ENCODE results near the gene STRIP1. TPM values are rescaled to one million over a fixed set of nuclear protein-coding genes. Genes with fewer than 3 reads are reported as not detected.
"Not testable (repeated sequence)": the region's sequence is repeated elsewhere in the genome, so short reads cannot be mapped to it uniquely, and the experiment has no call there.

Gene STRIP1
- polyA plus RNA-seq, 4 donors, result 44.1 to 50.3 (median 44.8) TPM

DNA sequence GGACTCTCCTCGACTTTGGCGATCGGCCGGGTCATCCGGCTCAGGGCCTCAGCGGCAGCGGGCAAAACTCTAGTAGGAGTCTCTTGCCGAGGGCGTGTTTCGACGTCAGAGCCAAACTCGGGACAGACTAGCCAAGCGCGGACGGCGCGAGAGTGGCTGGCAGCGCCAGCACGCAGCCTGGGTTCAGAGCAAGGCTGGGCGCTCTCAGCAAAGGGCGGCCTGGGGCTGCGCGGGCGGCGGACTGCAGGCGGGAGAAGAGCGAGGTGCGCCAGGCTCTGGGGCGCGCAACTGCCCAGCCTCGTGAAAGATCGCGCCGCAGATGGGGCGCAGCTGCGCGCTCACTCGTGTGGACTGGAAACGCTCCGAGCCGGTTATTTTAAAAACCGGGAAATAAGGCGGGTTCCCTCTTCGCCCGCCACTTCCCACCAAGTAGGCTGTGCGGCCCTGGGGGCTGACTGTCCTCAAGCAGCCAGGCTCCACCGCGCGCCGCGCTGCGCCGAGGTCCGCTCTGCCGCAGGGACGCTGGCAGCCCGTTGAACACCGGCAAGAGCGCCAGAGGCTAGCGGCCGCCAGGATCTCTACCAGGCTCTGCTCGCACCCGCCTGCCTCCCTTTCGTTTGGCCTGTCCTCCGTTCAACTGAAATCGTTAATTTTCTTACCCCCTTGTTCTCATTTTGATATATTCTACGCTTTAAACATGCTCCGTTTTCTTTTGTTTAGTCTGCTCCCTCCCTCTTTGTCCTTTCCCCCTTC, 33.6 kb downstream of the STRIP1 start:
- DNase-seq (ENCODE audit: low read depth in 4 of 4, low spot score in 3 of 4), result peak in 1 of 4 donors; percentile 38

DNA sequence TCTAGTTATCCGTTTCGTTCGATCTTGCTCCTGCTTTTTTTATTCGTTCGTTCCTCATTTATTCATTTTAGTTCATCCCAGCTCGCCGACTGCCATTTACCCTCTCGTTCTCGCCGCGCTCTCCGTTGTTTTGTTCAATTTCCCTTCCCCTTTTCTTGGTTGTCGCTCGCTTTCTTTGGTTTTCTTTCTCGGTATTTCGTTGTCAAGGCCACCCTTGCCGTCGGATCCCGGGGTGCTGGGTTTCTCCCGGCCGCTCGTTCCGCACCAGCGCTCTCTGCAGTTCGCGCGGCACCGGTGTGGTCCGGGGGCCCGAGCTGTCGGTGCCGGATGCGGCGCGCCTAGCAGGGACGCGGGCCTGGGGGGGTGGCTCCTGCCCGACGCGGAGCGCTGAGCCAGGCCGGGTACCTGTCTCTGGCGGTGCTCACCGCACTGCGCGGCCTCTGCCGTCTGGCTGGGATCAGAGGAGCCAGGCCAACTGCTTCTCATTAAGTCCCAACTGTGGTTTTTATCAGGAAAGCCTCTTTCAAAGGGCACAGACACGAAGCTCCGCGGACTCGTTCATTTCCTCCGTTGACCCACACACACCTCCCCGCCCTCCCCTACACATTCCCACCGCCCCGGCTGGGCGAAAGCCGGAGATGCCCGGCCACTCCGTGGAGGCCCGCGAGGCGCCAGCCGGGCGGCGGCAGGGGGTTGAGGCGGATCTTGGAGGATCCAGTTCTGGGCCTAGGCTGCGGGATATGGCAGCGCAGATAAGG, 34.4 kb downstream of the STRIP1 start:
- peak in 1 of 4 donors; percentile 41 for DNase-seq (ENCODE audit: low read depth in 4 of 4, low spot score in 3 of 4)

DNA sequence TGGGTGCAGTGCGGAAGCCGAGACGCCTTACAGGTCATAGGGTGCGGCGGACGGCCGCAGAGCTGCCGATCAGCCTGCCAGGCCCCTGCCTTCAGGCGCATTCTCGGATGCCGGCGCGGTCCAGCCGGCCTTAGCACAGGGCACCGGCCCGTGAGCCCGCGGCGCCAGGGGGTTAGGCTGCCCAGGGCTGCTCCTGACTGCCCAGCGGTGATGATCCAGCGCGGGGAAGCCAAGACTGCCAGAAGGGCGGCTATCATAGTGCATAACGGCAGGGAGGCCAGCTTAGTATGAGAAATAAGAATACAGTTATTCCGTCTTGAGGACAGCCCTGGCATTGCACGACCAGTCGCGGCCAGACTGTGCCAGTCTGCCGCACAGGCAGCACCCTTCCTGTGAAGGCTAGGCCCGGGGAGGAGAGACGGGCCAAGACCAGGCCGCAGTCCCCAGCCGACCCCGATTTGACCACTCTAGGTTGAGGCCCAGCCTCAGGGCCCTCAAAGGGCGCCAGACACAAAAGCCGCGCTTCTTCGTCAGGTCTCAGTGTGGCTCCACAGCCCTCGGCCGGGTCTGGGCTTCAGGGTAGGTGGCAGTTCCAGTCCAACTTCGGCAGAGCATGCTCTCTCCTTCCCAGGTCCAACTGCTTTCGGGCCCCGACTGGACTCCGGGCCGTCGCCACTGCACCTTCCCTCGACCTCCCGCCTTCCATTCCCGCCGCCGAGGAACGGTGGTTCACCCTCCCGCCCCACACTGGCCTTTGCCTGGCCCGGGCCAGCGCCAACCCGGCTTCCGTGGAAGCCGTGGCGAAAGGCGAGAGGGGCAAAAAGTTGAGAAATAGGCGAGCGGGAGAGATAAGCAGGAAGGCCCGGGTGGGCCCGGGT, 35.2 kb downstream of the STRIP1 start:
- DNase-seq (ENCODE audit: low read depth in 4 of 4, low spot score in 3 of 4), result no peak

DNA sequence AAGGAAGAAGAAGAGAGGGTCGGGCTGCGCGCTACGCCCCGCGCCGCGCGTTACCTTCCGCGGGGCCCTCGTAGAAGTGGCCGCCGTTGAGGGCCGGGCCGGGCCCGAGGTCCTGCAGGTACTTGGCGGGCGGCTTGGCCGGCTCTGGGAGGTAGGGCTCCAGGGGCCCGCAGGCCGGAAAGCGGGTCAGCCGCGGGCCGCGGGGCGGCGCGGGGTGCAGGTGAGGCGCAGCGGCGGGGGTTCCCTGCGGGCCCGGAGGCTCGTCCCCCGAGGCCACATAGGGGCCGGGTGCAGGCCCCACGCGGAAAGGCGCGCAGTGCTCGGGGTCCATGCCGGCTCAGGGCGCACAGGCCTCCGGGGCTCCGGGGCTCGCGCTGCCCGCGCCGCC, 35.9 kb downstream of the STRIP1 start:
- DNase-seq (ENCODE audit: low read depth in 4 of 4, low spot score in 3 of 4), result no peak

DNA sequence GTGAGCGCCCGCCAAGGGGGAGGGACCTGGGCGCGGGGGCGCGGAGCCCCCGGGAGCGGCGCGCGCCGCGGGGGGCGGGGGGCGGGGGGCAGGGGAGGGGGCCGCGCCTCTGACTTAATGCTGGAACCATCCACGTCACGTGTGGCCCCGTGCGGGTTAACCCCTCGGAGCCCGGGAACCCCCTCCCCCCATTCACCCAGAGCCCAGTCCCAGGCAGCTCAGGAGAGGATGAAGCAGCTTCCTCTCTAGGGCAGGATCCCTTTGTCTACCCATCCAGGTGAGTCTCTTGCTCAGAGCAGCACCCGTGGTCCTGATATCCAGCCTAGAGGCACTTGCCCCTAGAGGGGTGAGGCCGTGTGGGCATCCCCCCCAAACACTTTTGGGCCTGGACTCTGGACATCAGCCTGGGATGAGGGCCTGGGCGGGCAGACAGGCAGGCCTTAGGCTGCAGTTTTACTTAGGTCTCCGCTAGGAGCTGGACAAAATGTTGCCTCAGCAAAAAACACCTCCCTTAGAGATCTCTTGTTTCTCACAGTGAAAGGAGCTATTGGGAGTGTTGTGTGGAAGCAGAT, 36.3 kb downstream of the STRIP1 start, which contains the start of gene ALX3:
ALX3 (minus strand) TSS at position 2 of the 572 bp plus-strand sequence. CDS start 60 bp downstream, outside the sequence.
- DNase-seq (ENCODE audit: low read depth in 4 of 4, low spot score in 3 of 4), result no peak

DNA sequence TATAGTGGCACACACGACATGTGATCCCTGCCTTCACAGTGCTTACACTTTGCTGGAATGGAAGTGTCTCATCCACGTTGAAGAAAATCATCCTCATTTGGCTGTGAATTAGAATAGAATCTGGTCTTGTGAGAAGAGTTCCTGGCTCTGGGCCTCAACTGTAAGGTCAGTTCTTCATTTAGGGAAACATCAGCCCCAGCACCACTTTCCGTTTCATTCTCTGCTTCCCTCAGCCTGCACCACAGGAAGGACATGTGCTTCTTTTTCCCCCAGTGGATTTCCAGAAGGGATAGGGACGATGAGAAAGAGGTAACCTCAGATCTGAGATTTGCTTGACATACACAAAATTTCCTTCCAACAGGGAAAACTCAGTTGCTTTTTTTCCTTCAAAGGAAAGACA, 39.7 kb downstream of the STRIP1 start:
- DNase-seq (ENCODE audit: low read depth in 4 of 4, low spot score in 3 of 4), result no peak

DNA sequence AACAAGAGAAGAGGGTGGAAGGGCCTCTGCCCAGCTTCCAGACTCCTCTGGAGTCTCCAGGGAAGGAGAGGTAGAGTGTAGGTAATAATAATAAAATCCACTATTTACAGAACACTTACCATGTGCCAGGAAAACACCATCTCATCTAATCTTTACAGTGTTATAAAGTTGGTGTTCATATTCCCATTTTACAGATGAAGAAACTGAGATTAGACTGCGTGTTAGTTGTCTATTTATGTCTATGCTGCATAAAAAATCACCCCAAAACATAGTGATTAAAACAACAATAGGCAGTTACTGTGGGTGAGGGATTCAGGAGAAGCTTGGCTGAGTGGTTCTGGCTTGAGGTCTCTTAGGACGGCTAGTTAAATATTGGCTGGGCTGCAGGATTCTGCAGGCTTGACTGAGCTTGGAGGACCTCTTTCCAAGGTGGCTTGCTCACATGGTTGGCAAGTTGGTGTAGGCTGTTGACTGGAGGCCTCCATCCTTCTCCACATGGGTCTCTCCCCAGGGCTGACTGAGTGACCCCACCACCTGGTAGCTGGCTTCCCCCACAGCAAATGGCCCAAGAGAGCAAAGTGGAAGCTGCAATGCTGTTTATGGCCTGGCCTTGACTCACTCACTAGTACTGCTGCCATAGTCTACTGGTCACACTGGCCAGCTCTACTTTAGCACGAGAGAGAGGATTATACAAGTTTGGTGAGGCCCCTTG, 42.5 kb downstream of the STRIP1 start:
- DNase-seq (ENCODE audit: low read depth in 4 of 4, low spot score in 3 of 4), result no peak

DNA sequence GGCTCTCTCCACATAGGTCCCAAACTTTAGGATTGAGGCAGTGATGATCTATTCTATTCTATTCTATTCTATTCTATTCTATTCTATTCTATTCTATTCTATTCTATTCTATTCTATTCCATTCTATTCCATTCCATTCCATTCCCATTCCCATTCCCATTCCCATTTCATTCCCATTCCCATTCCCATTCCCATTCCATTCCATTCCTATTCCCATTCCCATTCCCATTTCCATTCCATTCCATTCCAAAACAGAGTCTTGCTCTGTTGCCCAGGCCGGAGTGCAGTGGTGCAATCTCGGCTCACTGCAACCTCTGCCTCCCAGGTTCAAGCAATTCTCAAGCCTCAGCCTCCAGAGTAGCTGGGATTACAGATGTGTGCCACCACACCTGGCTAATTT, 45.6 kb downstream of the STRIP1 start:
- not testable (repeated sequence) for DNase-seq (ENCODE audit: low read depth in 4 of 4, low spot score in 3 of 4)

DNA sequence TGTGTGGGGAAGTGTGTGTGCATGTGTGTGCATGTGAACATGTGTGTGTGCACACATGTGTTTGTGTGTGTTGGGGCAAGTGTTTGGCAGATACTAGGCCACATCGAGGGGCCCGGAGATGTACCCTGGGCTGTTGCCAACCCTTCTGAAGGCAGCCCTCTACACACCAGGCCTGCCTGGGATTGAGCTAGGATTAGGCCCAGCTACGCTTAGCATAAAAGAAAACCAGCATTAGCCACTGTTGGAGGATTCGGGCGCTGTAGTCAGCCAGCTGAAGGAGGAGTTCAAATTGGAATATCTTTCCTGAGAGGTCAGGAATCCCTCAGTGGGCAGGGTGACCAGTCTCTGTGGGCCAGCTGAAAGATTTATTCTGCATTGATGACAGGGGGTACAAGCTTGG, 46.6 kb downstream of the STRIP1 start:
- DNase-seq (ENCODE audit: low read depth in 4 of 4, low spot score in 3 of 4), result no peak

DNA sequence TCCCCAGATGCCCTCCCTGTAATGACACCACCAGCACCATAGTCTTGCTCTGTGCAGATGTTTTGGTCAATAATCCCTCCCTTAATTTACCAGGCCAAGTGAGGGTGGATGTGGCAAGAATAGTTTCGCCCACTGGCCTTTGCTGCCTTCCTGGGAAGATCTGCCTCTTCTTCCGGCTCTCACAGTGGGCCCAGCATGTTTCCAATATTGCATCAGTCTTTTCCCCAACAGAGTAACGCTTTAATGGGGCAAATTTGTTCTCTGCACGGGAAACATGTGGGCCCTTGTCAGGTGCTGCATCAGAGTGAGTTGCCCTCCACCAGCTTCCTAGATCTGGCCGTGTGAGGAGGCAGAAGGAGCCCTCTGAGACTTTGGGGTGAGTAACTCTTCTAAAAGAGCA, 48.1 kb downstream of the STRIP1 start:
- DNase-seq (ENCODE audit: low read depth in 4 of 4, low spot score in 3 of 4), result no peak

DNA sequence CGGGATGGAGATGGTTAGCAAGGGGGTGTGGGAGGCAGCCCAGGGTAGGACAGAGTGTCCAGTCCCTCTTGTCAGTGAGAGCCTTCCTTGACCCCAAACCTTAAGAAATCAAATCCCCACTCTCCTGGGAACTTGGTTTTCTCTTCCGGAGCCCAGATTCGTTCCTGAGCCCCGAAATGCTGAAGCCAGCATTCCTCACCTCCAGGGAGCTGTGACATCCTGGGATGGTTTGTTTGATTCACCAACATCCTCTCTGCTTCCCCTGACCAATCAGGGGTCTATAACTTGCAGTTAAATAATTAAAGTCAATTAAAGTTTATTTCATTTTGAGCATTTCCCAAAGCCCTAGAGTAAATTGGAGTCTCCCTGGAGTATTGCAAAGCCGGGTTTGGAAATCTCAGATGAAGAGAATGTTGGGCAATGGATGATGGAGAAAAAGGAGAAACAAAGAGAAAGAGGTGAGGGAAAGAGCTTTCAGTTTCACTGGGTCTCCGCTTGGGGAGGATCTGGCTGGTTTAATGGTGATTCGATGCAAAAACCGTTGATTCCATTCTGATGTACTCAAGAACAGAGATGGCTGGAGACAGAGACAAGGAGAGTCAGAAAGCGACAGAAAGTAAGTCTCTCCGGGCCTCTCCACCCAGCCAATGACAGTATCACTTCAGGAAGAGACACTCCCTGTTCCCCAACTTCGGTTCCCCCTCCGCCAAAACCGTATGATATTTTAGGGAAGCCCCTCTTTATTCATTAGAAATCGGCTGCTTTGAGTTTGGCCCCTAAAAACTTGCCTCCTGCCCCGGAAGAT, 48.8 kb downstream of the STRIP1 start:
- no peak for DNase-seq (ENCODE audit: low read depth in 4 of 4, low spot score in 3 of 4)

DNA sequence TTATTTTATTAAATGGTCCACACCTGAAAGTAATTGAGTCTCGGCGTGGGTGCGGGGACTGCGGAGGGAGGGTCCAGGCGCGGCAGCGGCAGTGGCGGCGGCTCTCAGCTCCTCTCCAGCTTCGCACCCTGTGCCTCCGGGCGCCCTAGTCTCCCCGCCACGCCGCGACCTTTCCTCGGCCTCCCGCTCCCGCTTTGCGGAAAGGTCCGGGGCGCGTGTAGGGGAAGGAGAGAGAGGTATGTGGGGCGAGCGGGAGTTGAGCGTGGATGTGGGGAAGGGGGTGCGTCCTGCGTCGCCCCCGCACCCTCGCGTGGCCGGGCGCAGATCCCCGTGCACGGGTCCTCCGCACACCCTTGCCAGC, 49.4 kb downstream of the STRIP1 start:
- no peak for DNase-seq (ENCODE audit: low read depth in 4 of 4, low spot score in 3 of 4)

DNA sequence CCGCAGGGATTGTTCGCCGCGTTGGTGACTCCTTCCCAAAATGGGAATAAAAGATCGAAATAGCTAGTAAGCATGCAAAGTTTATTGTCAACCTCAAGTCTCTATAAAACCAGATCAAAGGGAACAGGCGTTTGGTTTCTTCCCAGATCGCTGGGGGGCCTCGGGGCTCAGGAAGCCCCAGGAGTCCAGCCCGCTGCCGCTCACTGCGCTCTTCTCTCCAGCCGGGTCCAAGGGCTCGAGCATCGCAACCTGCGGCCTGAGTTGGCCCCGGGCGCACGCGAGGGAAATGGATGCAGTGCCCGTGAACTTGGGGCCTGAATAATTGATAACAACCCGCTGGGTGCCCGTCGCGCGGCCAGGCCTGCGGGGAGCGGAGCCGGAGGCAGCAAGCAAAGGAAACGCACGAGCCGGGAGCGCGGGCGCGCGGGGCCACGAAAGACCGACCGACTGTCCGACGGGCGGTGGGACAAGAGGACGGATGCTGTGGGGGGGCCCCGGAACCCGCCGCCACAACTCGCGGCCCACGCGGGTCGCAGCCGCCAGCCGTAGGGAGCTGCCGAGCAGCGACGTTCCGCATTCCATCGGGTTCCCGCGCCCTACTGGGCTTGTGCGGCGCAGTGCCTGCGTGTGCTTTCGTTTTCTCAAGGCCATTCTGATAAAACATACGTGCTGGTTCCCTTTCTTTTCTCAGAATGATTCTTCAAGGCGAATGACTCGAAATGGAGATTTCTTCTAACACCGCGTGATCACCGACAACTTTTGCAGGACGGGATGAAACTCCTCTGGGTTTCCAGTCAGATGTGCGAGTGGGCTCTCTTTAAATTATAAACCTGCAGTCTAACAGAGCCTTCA, 50.0 kb downstream of the STRIP1 start:
- no peak for DNase-seq (ENCODE audit: low read depth in 4 of 4, low spot score in 3 of 4)

DNA sequence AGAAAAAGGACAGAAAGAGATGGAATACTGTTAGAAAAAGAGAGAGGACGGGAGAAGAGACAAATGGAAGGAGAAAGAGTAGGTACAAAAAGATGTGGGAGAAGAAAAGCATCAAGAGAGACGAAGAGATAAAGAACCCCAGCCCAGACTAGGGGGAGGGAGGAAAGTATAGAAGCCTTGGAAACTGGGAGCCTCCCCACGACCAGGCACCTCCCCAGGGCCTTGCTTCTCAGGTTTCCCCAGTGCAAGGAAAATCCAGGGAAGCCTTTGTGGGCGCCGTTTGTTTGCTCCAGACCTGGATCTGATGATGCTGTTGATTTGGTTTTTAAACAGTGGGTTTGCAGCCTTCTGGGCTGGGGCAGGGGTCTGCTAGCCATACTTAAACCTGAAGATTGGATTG, 51.2 kb downstream of the STRIP1 start:
- no peak for DNase-seq (ENCODE audit: low read depth in 4 of 4, low spot score in 3 of 4)

DNA sequence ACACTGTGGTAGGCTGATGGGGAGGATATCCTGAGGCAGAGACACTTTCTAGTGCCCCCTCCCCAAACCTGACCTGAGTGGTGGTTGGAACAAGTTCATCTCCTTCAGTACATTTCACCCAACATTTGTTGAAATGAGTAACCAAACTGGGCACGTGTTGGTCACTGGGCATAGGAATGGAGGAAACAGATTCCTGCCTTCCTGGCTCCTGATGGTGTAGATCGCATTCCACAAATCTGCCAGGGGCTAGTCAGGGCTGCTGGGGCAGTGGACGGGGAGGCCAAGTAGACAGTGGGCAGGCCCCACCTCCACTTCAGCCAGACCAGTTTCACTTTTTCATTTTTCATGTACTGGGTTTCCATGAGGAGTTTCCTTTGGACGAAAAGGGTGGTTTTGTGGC, 52.5 kb downstream of the STRIP1 start:
- DNase-seq (ENCODE audit: low read depth in 4 of 4, low spot score in 3 of 4), result no peak

DNA sequence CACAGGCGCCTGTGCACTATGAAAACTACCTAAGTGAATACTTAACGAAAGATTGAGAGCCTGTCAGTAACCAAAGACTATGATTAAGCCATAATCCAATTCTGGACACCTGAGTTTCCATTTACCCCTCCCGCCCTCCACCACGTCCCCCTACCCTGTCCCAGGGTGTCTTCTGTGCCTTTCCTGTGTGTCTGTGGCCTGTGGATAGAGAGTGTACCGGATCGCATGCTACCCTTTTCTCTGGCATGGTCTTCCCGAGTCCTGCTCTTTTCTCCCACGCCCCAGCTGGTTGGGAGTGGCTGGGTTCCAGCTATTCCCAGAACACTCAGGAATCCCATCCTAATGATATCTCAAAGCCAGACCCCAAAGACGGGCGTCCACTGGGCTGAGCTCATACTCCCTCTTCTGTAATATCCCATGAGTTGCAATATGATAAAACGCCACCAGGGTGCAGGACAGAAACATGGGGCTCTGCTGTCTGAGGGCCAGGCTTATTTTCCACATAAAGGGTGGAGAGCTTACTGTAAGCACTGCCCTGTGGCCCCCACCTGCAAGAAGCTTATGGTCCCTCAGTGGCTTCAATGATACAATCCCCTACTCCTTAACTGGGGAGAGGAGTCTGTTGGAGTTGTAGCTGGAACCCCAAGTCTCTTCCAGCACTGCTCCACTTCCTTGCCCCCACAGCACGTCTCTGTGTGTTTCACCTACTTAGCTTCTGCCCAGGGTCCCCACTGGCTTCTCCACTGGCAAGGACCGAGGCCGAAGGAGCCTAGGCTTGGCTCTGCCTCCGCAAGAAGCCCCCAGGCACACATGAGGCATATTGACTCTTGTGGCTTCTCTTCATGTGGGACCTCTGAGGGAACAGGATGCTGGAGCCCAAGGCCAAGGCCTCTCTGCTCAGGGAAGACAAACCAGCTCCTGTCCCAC, 53.7 kb downstream of the STRIP1 start:
- no peak for DNase-seq (ENCODE audit: low read depth in 4 of 4, low spot score in 3 of 4)

DNA sequence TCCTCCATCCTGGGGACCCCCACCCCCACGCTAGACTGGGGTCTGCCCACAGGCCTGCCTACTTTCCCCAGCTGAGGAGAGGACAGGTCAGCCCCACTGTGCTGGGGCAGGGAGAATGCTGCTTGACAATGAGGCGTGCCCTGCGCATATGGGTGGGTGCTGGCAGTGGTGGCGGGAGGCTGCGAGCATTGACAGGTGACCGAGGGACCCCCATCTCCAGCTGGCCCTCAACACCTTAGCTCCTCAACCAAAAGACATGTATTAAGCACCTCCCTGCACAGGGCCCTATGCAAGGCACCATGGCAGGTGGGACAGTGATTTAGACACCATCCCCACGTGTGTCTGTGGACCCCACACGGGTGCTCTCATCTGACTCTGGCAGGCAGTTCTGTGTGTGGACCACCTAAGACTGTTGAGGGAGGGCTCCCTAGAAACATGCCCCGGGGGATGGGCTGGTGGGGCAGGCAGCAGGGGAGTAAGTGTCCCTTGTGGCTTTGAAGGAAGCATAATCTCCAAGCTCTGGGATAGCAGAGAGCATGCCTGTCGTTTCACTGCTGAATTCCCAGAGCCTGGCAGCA, 54.4 kb downstream of the STRIP1 start:
- no peak for DNase-seq (ENCODE audit: low read depth in 4 of 4, low spot score in 3 of 4)

All from right renal pelvis (tissue), 4 donors.